GM19468 (cell line): ENCODE results near the gene RNF126.
A peak's percentile ranks its signal among the peaks of the same experiment; 100 is the strongest.

Experiments
- ATAC-seq: cut with Tn5 transposase; IDR thresholded peaks from one replicate; pipeline ENCODE4 v1.9.1; 2021; ENCODE audit warnings: mild to moderate bottlenecking, moderate library complexity, moderate number of reproducible peaks; ENCODE audit not compliant: unreplicated experiment; ENCODE audit errors: extremely low read depth

The RNF126 gene

DNA sequence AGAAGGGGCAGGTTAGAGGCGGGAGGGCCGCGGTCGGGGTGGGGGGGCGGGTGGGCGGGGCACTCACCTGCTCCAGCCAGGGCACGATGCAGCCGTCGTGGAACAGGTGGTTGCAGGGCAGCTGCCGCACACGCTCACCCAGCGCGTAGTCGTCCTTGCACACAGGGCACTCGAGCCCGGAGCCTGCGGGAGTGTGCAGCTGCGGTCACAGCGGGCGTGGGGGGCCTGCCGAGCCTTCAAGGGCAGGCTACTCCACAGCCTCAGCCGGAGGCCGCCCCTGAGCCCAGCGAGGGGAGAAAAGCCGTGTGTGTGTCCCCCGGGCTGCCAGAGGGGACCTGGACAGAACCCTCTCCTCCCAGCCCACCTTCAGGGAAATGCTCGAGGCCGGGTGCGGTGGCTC lies 14.7 kb downstream of the RNF126 start:
- ATAC-seq: no peak

DNA sequence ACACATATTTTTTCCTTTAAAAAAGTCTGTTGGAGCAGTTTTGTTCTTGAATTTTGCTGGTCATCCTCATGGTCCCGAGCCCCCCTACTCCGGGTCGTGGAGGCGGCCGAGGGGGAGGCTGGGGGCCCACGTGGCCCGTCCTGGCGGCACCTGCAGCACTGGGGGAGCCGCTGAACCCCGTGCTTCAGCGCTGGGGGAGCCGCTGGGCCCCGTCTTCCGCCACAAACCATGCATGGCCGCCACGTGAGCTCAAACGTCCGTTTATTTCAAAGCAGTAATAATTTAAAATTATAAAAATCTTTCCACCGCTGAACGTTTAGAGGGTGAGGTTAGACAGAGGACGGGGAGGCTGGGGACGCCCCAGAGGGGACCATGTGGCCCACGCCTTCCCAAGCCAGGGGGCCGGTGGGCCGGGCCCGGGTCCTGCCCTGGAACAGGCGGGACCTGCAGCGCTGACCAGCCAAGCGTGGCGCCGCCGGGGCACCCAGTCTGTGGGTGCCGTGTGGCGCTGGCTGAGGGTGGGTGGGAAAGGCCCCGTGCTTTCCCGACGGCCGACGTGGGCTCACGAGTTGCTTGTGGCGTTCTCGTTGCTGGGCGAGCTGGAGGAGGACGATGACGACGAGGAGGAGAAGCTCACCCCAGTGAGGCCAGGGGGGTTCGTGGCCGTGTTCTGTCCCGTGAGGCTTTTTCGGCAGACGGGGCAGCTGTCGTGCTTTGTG lies 15.3 kb downstream of the RNF126 start:
- no peak for ATAC-seq

DNA sequence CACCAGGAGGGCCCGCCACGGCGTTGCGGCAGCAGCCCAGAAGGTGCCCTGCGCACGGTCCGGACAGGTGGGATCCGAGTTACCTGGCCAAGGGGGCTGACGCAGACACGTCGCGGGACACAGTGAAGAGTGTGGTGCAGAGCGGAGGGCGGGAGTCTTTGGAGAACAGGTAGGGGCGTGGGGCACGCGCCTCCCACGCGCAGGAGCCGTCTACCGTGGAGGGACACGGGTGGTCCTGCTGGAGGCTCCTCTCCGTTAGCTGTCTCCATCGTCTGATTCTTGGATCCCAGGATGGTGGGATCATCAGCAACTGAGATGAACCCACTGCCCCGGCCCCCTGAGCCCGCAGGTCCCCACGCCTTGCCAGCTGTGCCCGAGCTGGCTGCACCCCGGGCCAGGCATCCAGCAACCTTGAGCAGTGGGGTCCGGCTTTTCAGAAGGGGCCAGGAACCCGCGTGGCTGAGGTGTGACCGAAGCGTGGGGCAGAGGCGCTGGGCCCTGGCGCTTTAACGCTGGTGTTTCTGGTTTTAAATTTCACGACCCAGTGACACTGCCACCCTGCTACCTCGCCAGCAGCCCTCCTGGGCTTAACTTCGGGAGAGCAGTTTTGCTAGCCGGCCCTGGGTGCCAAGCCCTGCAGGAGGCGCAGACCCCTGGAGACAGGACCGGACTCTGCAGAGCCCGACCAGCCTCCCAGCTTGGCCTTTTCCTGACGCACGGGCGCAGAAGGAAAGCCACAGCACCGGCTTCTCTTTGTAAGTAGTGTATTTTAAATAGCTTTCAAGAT lies 16.0 kb downstream of the RNF126 start:
- no peak for ATAC-seq

- ATAC-seq: no peak
Observed at GRCh38 chr19:645912-646778, 16.9 kb downstream of the RNF126 start.

DNA sequence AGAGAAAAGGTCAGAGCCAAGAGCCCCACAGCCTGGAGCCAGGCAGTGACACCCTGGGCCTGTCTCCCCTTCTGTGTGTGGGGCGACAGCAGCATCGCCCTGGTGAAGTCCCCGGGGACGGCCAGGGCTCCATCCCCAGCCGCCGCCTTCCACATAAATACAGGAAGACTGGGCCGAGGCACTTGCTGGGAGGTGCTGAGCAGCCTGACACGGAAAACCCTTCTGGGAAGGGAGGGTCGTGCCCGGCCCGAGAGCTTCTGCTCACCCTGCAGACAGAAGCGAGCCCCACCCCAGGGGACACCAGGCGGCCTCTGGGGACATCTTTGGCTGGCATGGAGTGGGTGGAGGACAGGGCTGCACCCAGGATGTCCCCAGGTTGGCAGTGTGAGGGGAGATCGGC lies 18.2 kb downstream of the RNF126 start:
- ATAC-seq: no peak

DNA sequence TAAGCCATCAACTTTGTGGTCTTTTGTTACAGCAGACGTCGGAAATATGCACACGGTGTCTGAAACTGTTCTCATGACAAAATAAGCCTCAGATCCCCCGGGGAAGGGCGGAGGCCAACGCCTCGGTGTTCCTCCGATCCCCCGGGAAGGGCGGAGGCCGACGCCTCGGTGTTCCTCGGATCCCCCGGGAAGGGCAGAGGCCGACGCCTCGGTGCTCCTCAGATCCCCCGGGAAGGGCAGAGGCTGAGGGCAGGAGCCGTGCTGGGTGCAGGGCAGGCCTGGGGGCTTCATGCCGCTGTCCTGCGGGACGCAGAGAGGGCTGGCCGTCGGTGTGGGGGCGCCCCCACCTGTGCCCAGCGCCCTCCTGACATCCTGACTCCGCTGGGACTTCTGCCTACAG lies 18.7 kb downstream of the RNF126 start:
- ATAC-seq: no peak

DNA sequence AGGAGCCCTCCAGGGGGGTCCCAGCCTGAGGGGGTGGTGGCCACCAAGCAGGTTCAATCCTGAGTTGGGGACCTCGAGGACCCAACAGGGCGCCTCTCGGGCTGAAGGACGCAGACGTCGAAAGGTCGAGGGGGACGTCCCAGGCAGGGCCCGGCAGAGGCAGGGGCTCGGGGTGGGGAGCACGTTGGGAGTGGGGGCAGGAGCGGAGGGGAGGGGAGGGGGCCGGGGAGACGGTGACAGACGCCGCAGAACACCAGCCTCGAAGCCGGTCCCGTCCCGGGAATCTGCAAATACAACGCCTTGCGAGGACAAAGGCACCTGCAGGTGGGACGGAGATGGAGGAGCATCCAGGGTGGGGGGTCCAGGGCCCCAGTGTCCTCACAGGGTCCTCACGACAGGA lies 19.3 kb downstream of the RNF126 start:
- no peak for ATAC-seq

- ATAC-seq: no peak
Observed at GRCh38 chr19:642767-643727, 20.0 kb downstream of the RNF126 start.

GRCh38 chr19:641702-642101 lies 21.3 kb downstream of the RNF126 start:
- no peak for ATAC-seq

DNA sequence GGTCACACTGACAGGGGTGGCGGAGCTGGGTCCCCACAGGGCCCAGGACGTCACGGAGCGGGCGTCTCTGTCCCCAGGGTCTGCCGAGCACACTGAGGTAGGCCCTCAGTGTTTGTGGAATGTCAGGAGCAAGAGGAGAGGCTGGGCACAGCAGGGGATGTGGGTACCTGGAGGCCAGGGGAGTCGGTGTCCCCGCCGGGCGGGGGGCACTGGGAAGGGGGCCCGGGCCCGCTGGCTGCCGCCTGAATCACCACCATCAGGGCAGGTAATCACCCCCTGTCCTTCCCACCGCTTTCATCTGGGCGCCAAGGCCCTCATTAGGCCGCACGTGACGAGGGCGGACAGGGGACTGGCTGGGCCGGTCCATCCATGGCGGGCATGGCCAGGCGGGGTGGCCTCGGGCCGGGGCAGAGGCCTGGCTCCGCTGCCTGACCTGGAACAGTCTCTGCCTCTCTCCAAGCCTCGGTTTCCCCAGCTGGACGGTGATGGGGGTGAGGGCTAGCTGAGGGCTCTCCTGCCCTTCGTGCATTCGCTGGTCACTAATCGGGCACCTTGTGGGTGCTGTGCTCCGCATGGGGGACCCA lies 22.3 kb downstream of the RNF126 start:
- ATAC-seq: no peak

DNA sequence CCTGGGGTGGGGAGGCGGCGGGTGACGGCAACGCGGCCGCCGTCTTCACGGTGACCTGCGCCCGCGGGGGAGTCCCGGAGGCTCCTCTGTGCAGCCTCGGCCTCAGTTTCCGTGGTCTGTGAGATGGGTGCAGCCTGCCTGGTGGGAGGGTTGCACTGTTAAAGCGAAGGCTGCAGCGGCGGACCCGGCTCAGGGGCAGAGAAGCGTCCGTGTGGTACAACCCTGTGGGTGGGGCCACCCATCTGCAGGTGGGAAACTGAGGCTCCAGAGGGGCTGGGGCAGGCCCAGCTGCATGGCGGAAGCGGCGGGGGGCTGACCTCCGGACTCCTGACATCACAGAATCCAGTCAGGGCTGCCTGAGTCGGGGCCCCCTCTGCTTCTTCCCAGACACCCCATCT lies 22.9 kb downstream of the RNF126 start:
- ATAC-seq: no peak

DNA sequence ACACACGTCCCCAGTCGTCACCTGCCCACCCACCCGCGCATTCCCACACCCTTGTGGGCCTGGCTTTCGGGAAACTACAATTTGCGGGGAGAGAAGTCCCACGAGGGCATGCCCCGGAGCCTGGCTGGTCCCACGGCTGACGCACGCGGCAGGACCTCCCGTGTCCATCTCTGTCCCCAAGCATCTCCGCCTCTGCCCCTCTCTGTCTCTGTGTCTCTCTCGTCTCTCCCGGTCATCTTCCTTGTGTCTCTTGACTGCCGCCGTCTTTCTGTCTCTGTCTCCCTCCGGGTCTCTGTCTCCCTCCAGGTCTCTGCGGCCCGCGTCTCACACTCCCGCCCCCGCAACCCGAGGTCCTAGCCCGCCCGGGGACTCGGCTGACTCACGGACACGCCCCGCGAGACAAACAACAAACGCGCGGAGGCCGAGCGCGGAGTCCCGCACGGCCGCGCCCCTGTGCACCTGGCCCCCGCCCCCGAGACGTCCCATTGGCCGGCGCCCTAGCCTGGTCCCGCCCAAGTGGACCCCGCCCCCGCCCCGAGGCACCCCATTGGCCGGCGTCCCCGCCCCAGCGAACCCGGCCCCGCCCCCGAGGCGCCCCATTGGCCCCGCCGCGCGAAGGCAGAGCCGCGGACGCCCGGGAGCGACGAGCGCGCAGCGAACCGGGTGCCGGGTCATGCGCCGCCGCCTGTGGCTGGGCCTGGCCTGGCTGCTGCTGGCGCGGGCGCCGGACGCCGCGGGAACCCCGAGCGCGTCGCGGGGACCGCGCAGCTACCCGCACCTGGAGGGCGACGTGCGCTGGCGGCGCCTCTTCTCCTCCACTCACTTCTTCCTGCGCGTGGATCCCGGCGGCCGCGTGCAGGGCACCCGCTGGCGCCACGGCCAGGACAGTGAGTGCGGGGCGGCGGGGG lies 23.5 kb downstream of the RNF126 start, which contains the start of gene FGF22:
TSS of gene FGF22 (plus strand) at position 627 of the 908 bp plus-strand sequence. CDS start at position 674, 47 bp downstream.
- ATAC-seq: no peak

- no peak for ATAC-seq
Observed at GRCh38 chr19:638906-639252, 24.1 kb downstream of the RNF126 start.

DNA sequence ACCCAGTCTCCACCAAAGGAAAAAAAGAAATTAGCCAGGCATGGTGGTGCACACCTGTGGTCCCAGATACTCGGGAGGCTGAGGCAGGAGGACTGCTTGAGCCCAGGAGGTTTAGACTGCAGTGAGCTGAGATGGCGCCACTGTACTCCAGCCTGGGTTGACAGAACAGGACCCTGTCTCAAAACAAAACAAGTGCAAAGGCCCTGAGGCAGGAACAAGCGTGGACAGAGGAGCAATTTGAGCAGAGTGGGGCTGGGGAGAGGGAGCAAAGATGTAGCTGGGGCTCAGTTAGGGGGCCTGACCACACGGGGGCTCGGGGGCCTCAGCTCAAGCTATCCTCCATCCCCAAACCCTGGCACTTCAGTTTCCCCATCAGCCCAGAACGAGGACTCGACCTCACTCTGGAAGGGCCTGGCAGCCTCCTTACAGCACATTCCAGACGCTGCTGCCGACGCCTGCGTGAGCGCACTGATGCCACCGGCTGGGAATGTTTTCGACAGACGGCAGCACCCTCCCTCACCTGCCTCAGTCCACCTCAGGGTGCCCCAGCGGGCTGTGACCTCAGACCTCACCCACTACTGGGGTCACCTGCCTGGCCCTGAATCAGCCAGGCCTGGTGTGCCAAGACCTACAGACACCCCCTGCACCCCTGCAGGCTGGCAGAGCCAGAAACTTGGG lies 27.9 kb downstream of the RNF126 start:
- no peak for ATAC-seq

GRCh38 chr19:633786-634639 lies 29.0 kb downstream of the RNF126 start:
- ATAC-seq: no peak

DNA sequence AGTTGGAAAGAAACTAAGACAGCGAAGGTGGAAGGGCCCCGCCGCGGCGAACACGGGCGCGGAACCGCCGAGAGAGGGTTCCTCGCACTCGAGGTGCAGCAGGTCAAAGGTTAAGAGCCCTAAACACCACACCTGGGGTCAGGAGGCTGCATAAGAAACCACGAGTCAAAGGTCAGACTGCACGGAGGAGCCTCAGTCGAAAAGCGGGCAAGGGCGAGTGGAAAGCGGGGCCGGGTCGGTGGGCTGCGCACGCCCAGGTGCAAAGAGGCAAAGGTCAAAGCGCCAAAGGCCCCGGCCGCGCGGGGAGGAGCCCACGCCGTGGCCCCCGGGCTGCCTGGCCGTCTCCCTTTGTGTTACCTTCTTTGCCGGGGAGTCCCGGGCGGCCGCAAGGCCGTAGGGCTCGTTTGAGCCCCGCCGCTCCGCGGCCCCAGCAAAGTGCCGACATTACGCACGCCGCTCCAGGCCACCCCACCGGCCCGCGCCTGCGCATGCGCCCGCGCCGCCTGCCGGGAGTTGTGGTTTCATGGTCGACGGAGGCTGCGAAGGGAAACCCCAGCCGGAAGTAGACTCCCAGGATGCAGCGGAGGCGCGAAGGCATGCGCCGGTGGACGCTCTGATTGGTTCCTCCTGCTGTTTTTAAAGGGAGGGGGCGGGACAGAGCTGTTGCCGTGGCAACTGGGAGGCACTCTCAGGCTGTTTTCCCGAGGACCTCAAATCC lies 29.8 kb downstream of the RNF126 start, which contains the start of gene POLRMT:
TSS of gene POLRMT (minus strand) at position 470 of the 718 bp plus-strand sequence. CDS start at position 445, 25 bp downstream.
- ATAC-seq: peak; percentile 92
